Ovary (tissue), 9 donors: ENCODE measurements around the gene FYB2. TPM values are rescaled to one million over a fixed set of nuclear protein-coding genes. Genes with fewer than 3 reads are reported as not detected.

Experiments used
- DNase-seq, 5 donors: peaks; one replicate each; pipeline ENCODE4 v3.0.0-alpha.2; 2019 to 2020
- H3K27ac ChIP-seq, 2 donors: fragments of 200-600 bp; one replicate each; pipeline versions ENCODE4 v1.5.1 to v1.8.0; 2019 to 2022
- H3K27me3 ChIP-seq: fragments of 200-600 bp; one replicate; pipeline ENCODE4 v1.8.0; 2022
- H3K36me3 ChIP-seq: fragments of 200-600 bp; sonication (generic); one replicate; pipeline ENCODE4 v1.5.1; 2019
- H3K4me1 ChIP-seq: one replicate; pipeline ENCODE4 v1.8.1; 2013; ENCODE audit warnings: mild to moderate bottlenecking, moderate library complexity; ENCODE audit not compliant: insufficient read depth
- H3K4me3 ChIP-seq: fragments of 200-600 bp; sonication (generic); one replicate; pipeline ENCODE4 v1.5.1; 2017
- H3K9me3 ChIP-seq, 2 donors: fragments of 200-600 bp in 1 of 2; sonication (generic) in 1 of 2; one replicate each; pipeline versions ENCODE4 v1.5.1 to v1.8.1; 2013 to 2019; ENCODE audit warnings: mild to moderate bottlenecking in 1 of 2, moderate library complexity in 1 of 2
- CTCF ChIP-seq, 3 donors: fragments of 450-650 bp in 2 of 3; fragments of 200-600 bp in 1 of 3; IDR thresholded peaks; one replicate each; pipeline versions ENCODE4 v1.5.1 to v1.8.0; 2016 to 2022; ENCODE audit warnings: antibody characterized with exemption in 3 of 3, mild to moderate bottlenecking in 1 of 3
- EP300 ChIP-seq: sonication (generic); formaldehyde crosslinking; IDR thresholded peaks from one replicate; pipeline ENCODE4 v1.6.1; 2017; ENCODE audit warnings: antibody characterized with exemption
- POLR2A ChIP-seq: fragments of 450-650 bp; IDR thresholded peaks from one replicate; pipeline ENCODE4 v1.6.1; 2017; ENCODE audit warnings: antibody characterized with exemption, mild to moderate bottlenecking, moderate library complexity
- WGBS, 3 donors: extraction: QIAGEN DNeasy Blood & Tissue Kit in 1 of 3; methylation state at CpG; one replicate each; pipeline versions ENCODE4 v1.1.5 to v1.1.7; 2013 to 2017; 5-methylcytosine and 5-hydroxymethylcytosine counted together
- intact Hi-C, 4 donors: fragments of 100-400 bp; cut with DNase I; formaldehyde crosslinking; loops; one replicate each; pipeline versions ENCODE4 v1.11.0 to v1.15.1; 2022 to 2023
- polyA plus RNA-seq, 2 donors: library from polyadenylated mRNA; stranded (reverse); fragments of 200-250 nt in 1 of 2; fragments of 350-450 nt in 1 of 2; fragmentation: Illumina TruSeq in 1 of 2; extraction: RNeasy Lipid Tissue Mini Kit (QIAGEN cat#74804) in 1 of 2; gene quantifications; one replicate each; pipeline ENCODE4 v1.2.3, GENCODE V29; 2013 to 2014
- total RNA-seq, 7 donors: library from RNA; depleted of rRNA in 2 of 7; stranded (reverse); fragments of >200 nt in 2 of 7; fragmentation: NEBNext Ultra II Directional in 3 of 7; extraction: Animal tissue kit (Norgen Biotek cat#: 25700) in 3 of 7; gene quantifications; one replicate each; pipeline versions ENCODE4 v1.1.0 to v1.2.4, GENCODE V29; 2016 to 2023
- donor health status: DM: no; HTN: no; CAD: no; lungs with moderate emphysema.
- donor health status: DM: no; HTN: no; CAD: no.
- donor health status: Bipolar disorder and iron deficiency.
- donor health status: DM: yes; HTN: yes; CAD: no.
- donor health status: DM: no; HTN: no; CAD: no.
- donor health status: DM: yes; HTN: yes; CAD: no.

Gene FYB2
- total and polyA plus RNA-seq, 9 donors: 0.06 to 81.5 (median 2.0) TPM; not detected in 2

GRCh38 chr1:56774067-56774609, 45.1 kb downstream of the FYB2 start:
- Histone ChIP-seq H3K4me1 (no peaks in the 10 kb centered on the region), H3K27ac (no peak overlapping the region), H3K9me3 (no peaks in the 10 kb centered on the region), H3K36me3 (no peaks in the 10 kb centered on the region), H3K4me3 (no peak overlapping the region), H3K27me3 (no peaks in the 10 kb centered on the region)
- intact Hi-C loops: no loop called here
- no peak for DNase-seq
- TF ChIP-seq POLR2A (no peak), CTCF (IDR thresholded peaks at IDR 0.05) (no peak), EP300 (no peak)
- WGBS, 3 donors: 78 to 84% (median 80%) methylated on average over 6 of the region's 6 CpGs

GRCh38 chr1:56773341-56774066, 45.7 kb downstream of the FYB2 start:
- no peak for DNase-seq
- TF ChIP-seq CTCF (IDR thresholded peaks at IDR 0.05) (no peak), EP300 (no peak), POLR2A (no peak)
- 76 to 86% (median 86%) methylated on average over 2 of the region's 2 CpGs for WGBS, 3 donors

GRCh38 chr1:56771717-56772116, 47.5 kb downstream of the FYB2 start:
- no peaks in the 10 kb centered on the region for H3K27me3 ChIP-seq
- intact Hi-C loops: no loop called here
- no peak for DNase-seq
- H3K4me3 ChIP-seq: no peak overlapping the region
- no peak overlapping the region for H3K27ac ChIP-seq
- WGBS, 3 donors: 21 to 52% (median 44%) methylated on average over 3 of the region's 3 CpGs
- no peaks in the 10 kb centered on the region for H3K9me3 ChIP-seq
- H3K36me3 ChIP-seq: no peaks in the 10 kb centered on the region
- H3K4me1 ChIP-seq: no peaks in the 10 kb centered on the region
- TF ChIP-seq POLR2A (no peak), CTCF (IDR thresholded peaks at IDR 0.05) (no peak), EP300 (no peak)

More at GRCh38 chr1:56773341-56774066, 45.7 kb downstream of the FYB2 start:
- H3K27me3 ChIP-seq: no peaks in the 10 kb centered on the region
- H3K4me3 ChIP-seq: no peak overlapping the region
- no peak overlapping the region for H3K27ac ChIP-seq
- no peaks in the 10 kb centered on the region for H3K36me3 ChIP-seq
- intact Hi-C loops: no loop called here
- H3K9me3 ChIP-seq: no peaks in the 10 kb centered on the region
- no peaks in the 10 kb centered on the region for H3K4me1 ChIP-seq

- Histone ChIP-seq H3K9me3 (no peaks in the 10 kb centered on the region), H3K36me3 (no peaks in the 10 kb centered on the region), H3K4me1 (no peaks in the 10 kb centered on the region), H3K27me3 (no peaks in the 10 kb centered on the region), H3K27ac (no peak overlapping the region), H3K4me3 (no peak overlapping the region)
- no peak for DNase-seq
- 17% methylated on average over 3 of the region's 3 CpGs for WGBS, 3 donors
- intact Hi-C loops: no loop called here
- TF ChIP-seq CTCF (IDR thresholded peaks at IDR 0.05) (no peak), POLR2A (no peak), EP300 (no peak)
Measured at GRCh38 chr1:56758794-56759193, 60.4 kb downstream of the FYB2 start.
